Trophoblast cell (in vitro differentiated cells and primary cell): ENCODE results near the gene TSC2.

Source experiments
- DNase-seq, 2 donors: peaks; one replicate each; pipeline ENCODE4 v3.0.0-alpha.2; 2016
- H2AFZ ChIP-seq: 2 replicates; pipeline ENCODE4 v1.6.1; 2013; ENCODE audit warnings: low read length, moderate library complexity, mild to moderate bottlenecking; ENCODE audit not compliant: insufficient read depth, poor library complexity
- H2AK5ac ChIP-seq: 2 replicates; pipeline ENCODE4 v1.6.1; 2013; ENCODE audit warnings: mild to moderate bottlenecking, low read length
- H2BK120ac ChIP-seq: 2 replicates; pipeline ENCODE4 v1.6.1; 2013; ENCODE audit warnings: low read length, mild to moderate bottlenecking, moderate library complexity; ENCODE audit not compliant: insufficient read depth, poor library complexity
- H2BK12ac ChIP-seq: 2 replicates; pipeline ENCODE4 v1.6.1; 2013; ENCODE audit warnings: mild to moderate bottlenecking, low read length, moderate library complexity
- H2BK5ac ChIP-seq: 2 replicates; pipeline ENCODE4 v1.6.1; 2013; ENCODE audit warnings: low read length, low read depth, moderate library complexity, mild to moderate bottlenecking; ENCODE audit not compliant: poor library complexity
- H3K14ac ChIP-seq: 2 replicates; pipeline ENCODE4 v1.6.1; 2013; ENCODE audit warnings: mild to moderate bottlenecking, low read length
- H3K18ac ChIP-seq: 2 replicates; pipeline ENCODE4 v1.6.1; 2013; ENCODE audit warnings: mild to moderate bottlenecking, low read length
- H3K23ac ChIP-seq: 2 replicates; pipeline ENCODE4 v1.6.1; 2013; ENCODE audit warnings: low read length
- H3K27ac ChIP-seq: 2 replicates; pipeline ENCODE4 v1.5.1; 2013; ENCODE audit warnings: low read depth, mild to moderate bottlenecking, inconsistent platforms, low read length, moderate library complexity
- H3K27me3 ChIP-seq: 2 replicates; pipeline ENCODE4 v1.6.1; 2013; ENCODE audit warnings: inconsistent platforms, mild to moderate bottlenecking, low read length, moderate library complexity; ENCODE audit not compliant: insufficient read depth
- H3K36me3 ChIP-seq, 2 experiments: 1 replicate in 1 of 2; 2 replicates in 1 of 2; pipeline ENCODE4 v1.6.1; 2013; ENCODE audit warnings: low read length in 2 of 2, mild to moderate bottlenecking in 2 of 2, moderate library complexity in 1 of 2; ENCODE audit not compliant: insufficient read depth in 2 of 2, control insufficient read depth in 1 of 2
- H3K4ac ChIP-seq: 2 replicates; pipeline ENCODE4 v1.6.1; 2013; ENCODE audit warnings: low read depth, mild to moderate bottlenecking, low read length, moderate library complexity
- H3K4me1 ChIP-seq, 2 experiments: 1 replicate in 1 of 2; 2 replicates in 1 of 2; pipeline ENCODE4 v1.6.1; 2013; ENCODE audit warnings: low read length in 2 of 2, mild to moderate bottlenecking in 2 of 2, moderate library complexity in 1 of 2; ENCODE audit not compliant: insufficient read depth in 2 of 2, control insufficient read depth in 1 of 2
- H3K4me2 ChIP-seq: 2 replicates; pipeline ENCODE4 v1.6.1; 2013; ENCODE audit warnings: inconsistent platforms, mild to moderate bottlenecking, low read length, moderate library complexity
- H3K4me3 ChIP-seq: 2 replicates; pipeline ENCODE4 v1.5.1; 2013; ENCODE audit warnings: mild to moderate bottlenecking, low read depth, low read length, inconsistent platforms
- H3K79me1 ChIP-seq: one replicate; pipeline ENCODE4 v1.6.1; 2013; ENCODE audit warnings: low read length
- H3K79me2 ChIP-seq: 2 replicates; pipeline ENCODE4 v1.6.1; 2013; ENCODE audit warnings: low read length, mild to moderate bottlenecking; ENCODE audit not compliant: control insufficient read depth, insufficient read depth, poor library complexity
- H3K9ac ChIP-seq: 2 replicates; pipeline ENCODE4 v1.6.1; 2013; ENCODE audit warnings: mild to moderate bottlenecking, low read length
- H3K9me3 ChIP-seq: 2 replicates; pipeline ENCODE4 v1.6.1; 2013; ENCODE audit warnings: low read depth, mild to moderate bottlenecking, control low read depth, inconsistent platforms, low read length; ENCODE audit not compliant: insufficient read depth
- H4K12ac ChIP-seq: 2 replicates; pipeline ENCODE4 v1.6.1; 2013; ENCODE audit warnings: low read depth, mild to moderate bottlenecking, low read length, moderate library complexity
- H4K8ac ChIP-seq: 2 replicates; pipeline ENCODE4 v1.6.1; 2013; ENCODE audit warnings: low read depth, mild to moderate bottlenecking, low read length, moderate library complexity
- H4K91ac ChIP-seq: one replicate; pipeline ENCODE4 v1.6.1; 2013; ENCODE audit warnings: low read depth, mild to moderate bottlenecking, low read length, moderate library complexity
- whole genome bisulfite sequencing: extraction: QIAGEN DNeasy Blood & Tissue Kit; methylation state at CpG from one replicate; pipeline ENCODE4 v1.1.7; 2013; ENCODE audit warnings: missing lambda C conversion rate; ENCODE audit not compliant: insufficient read length, insufficient coverage; ENCODE audit errors: extremely low coverage; 5-methylcytosine and 5-hydroxymethylcytosine counted together

TSC2 gene

GRCh38 chr16:2028620-2029220 is 19.1 kb upstream of the TSC2 start:
- Histone ChIP-seq H4K8ac (no peak overlapping the region), H3K4me3 (no peak overlapping the region), H3K9me3 (peaks cover 3% of the 10 kb centered on the region), H3K14ac (no peak overlapping the region), H3K9ac (no peak overlapping the region), H3K27ac (no peak overlapping the region), H3K18ac (no peak overlapping the region), H3K23ac (no peak overlapping the region), H2AK5ac (no peak overlapping the region), H3K4me2 (no peak overlapping the region), H2BK12ac (no peak overlapping the region), H2BK5ac (no peak overlapping the region), H2BK120ac (no peak overlapping the region), H3K4me1 (peaks cover 25 to 26% of the 10 kb centered on the region in 2 experiments), H3K36me3 (peaks cover 5 to 8% of the 10 kb centered on the region in 2 experiments), H2AFZ (no peak overlapping the region), H3K79me1 (peaks cover 16% of the 10 kb centered on the region), H3K79me2 (no peaks in the 10 kb centered on the region), H3K4ac (no peak overlapping the region), H4K12ac (no peak overlapping the region), H4K91ac (no peak overlapping the region), H3K27me3 (no peaks in the 10 kb centered on the region)
- no CpG with 5 or more reads among the region's 18 CpGs for WGBS
- no peak for DNase-seq

- Histone ChIP-seq H2AFZ (no peak overlapping the region), H2BK120ac (no peak overlapping the region), H2BK12ac (no peak overlapping the region), H3K36me3 (peaks cover 5 to 8% of the 10 kb centered on the region in 2 experiments), H3K14ac (no peak overlapping the region), H3K79me2 (no peaks in the 10 kb centered on the region), H4K91ac (no peak overlapping the region), H4K8ac (no peak overlapping the region), H3K4me1 (peaks cover 23 to 27% of the 10 kb centered on the region in 2 experiments), H3K23ac (no peak overlapping the region), H3K4ac (no peak overlapping the region), H3K27ac (no peak overlapping the region), H4K12ac (no peak overlapping the region), H3K4me3 (no peak overlapping the region), H3K9ac (no peak overlapping the region), H3K9me3 (peaks cover 3% of the 10 kb centered on the region), H3K27me3 (no peaks in the 10 kb centered on the region), H3K79me1 (peaks cover 16% of the 10 kb centered on the region), H2AK5ac (no peak overlapping the region), H2BK5ac (no peak overlapping the region), H3K4me2 (no peak overlapping the region), H3K18ac (no peak overlapping the region)
- no peak for DNase-seq
- no CpG with 5 or more reads among the region's 22 CpGs for WGBS
Observed at GRCh38 chr16:2029350-2029749, 18.4 kb upstream of the TSC2 start.

GRCh38 chr16:2030036-2030435 is 17.7 kb upstream of the TSC2 start:
- Histone ChIP-seq H3K4ac (no peak overlapping the region), H3K4me2 (no peak overlapping the region), H4K8ac (no peak overlapping the region), H2BK5ac (no peak overlapping the region), H3K18ac (no peak overlapping the region), H3K4me3 (no peak overlapping the region), H2AK5ac (no peak overlapping the region), H3K23ac (no peak overlapping the region), H3K9ac (no peak overlapping the region), H3K27ac (no peak overlapping the region), H4K12ac (no peak overlapping the region), H2BK12ac (no peak overlapping the region), H3K14ac (no peak overlapping the region), H3K36me3 (peaks cover 5 to 8% of the 10 kb centered on the region in 2 experiments), H3K4me1 (peaks cover 26 to 32% of the 10 kb centered on the region in 2 experiments), H3K27me3 (no peaks in the 10 kb centered on the region), H2BK120ac (no peak overlapping the region), H3K79me1 (peaks cover 16% of the 10 kb centered on the region), H3K79me2 (no peaks in the 10 kb centered on the region), H4K91ac (no peak overlapping the region), H2AFZ (no peak overlapping the region), H3K9me3 (peaks cover 3% of the 10 kb centered on the region)
- no CpG with 5 or more reads among the region's 11 CpGs for WGBS
- DNase-seq, result no peak

GRCh38 chr16:2031081-2031577 is 16.7 kb upstream of the TSC2 start:
- Histone ChIP-seq H3K27ac (no peak overlapping the region), H3K23ac (no peak overlapping the region), H2BK12ac (no peak overlapping the region), H4K91ac (no peak overlapping the region), H3K9me3 (peaks cover 3% of the 10 kb centered on the region), H3K14ac (no peak overlapping the region), H3K36me3 (peaks cover 5 to 8% of the 10 kb centered on the region in 2 experiments), H3K4ac (no peak overlapping the region), H3K27me3 (no peaks in the 10 kb centered on the region), H2AK5ac (no peak overlapping the region), H4K8ac (no peak overlapping the region), H2BK120ac (no peak overlapping the region), H3K4me3 (no peak overlapping the region), H3K4me1 (peaks cover 36 to 41% of the 10 kb centered on the region in 2 experiments), H2BK5ac (no peak overlapping the region), H3K79me1 (peaks cover 18% of the 10 kb centered on the region), H3K9ac (no peak overlapping the region), H3K4me2 (no peak overlapping the region), H3K79me2 (no peaks in the 10 kb centered on the region), H4K12ac (no peak overlapping the region), H3K18ac (no peak overlapping the region), H2AFZ (no peak overlapping the region)
- no CpG with 5 or more reads among the region's 11 CpGs for WGBS
- no peak for DNase-seq
